ENCODE results near the gene SRRM3. TPM values are rescaled to one million over a fixed set of nuclear protein-coding genes. Genes with fewer than 3 reads are reported as not detected.

SRRM3 gene
- total RNA-seq, 1 donor from 2014 or later = 2.2 TPM

GRCh38 chr7:76232698-76233097, 31.0 kb downstream of the SRRM3 start:
- no peaks in the 10 kb centered on the region for H3K36me3 Mint-ChIP-seq
- H3K4me3 ChIP-seq = no peak overlapping the region
- TF ChIP-seq EZH2 (IDR thresholded peaks at IDR 0.05) (no peak), EZH2phosphoT487 (IDR thresholded peaks at IDR 0.05) (no peak), CTCF (IDR thresholded peaks at IDR 0.05) (no peak)
- peaks cover 19% of the 10 kb centered on the region for H3K27me3 ChIP-seq
- no peaks in the 10 kb centered on the region for H3K9me3 ChIP-seq (ENCODE audit: low read depth)
- no peaks in the 10 kb centered on the region for H3K36me3 ChIP-seq
- peak overlapping the region; percentile 1 for H3K4me3 Mint-ChIP-seq
- H3K79me2 ChIP-seq (ENCODE audit: low read depth) = no peaks in the 10 kb centered on the region
- H4K20me1 ChIP-seq (ENCODE audit: low read depth) = no peaks in the 10 kb centered on the region
- no peak overlapping the region for H3K27ac ChIP-seq
- no peak overlapping the region for H3K4me2 ChIP-seq
- H3K4me1 ChIP-seq = peaks cover 18% of the 10 kb centered on the region
- H3K27ac Mint-ChIP-seq = peak overlapping the region; percentile 80
- no peak overlapping the region for H2AFZ ChIP-seq (replicated peaks)
- peaks cover 36% of the 10 kb centered on the region for H3K27me3 Mint-ChIP-seq (ENCODE audit: insufficient read depth, low read depth)
- H3K9ac ChIP-seq = no peak overlapping the region
- DNase-seq (ENCODE audit: low spot score) = no peak
- H3F3A ChIP-seq (ENCODE audit: low read depth) = peaks cover 24% of the 10 kb centered on the region
- no peaks in the 10 kb centered on the region for H3K9me3 Mint-ChIP-seq
- peaks cover 45% of the 10 kb centered on the region for H3K4me1 Mint-ChIP-seq

GRCh38 chr7:76233538-76234281, 32.0 kb downstream of the SRRM3 start:
- TF ChIP-seq EZH2 (IDR thresholded peaks at IDR 0.05) = no peak
- TF ChIP-seq EZH2phosphoT487 (IDR thresholded peaks at IDR 0.05) = no peak
- no peak for TF ChIP-seq CTCF (IDR thresholded peaks at IDR 0.05)
- Mint-ChIP-seq H3K4me1 (peaks cover 53% of the 10 kb centered on the region), H3K27me3 (ENCODE audit: insufficient read depth, low read depth) (peaks cover 36% of the 10 kb centered on the region), H3K36me3 (no peaks in the 10 kb centered on the region), H3K9me3 (no peaks in the 10 kb centered on the region), H3K4me3 (peak overlapping the region; percentile 74), H3K27ac (peak overlapping the region; percentile 95)
- no peak overlapping the region for H3K27ac ChIP-seq
- no peaks in the 10 kb centered on the region for H4K20me1 ChIP-seq (ENCODE audit: low read depth)
- no peak overlapping the region for H2AFZ ChIP-seq (replicated peaks)
- peaks cover 18% of the 10 kb centered on the region for H3K4me1 ChIP-seq
- peaks cover 24% of the 10 kb centered on the region for H3F3A ChIP-seq (ENCODE audit: low read depth)
- H3K9ac ChIP-seq = no peak overlapping the region
- H3K36me3 ChIP-seq = no peaks in the 10 kb centered on the region
- H3K4me2 ChIP-seq = peak overlapping the region; percentile 74
- H3K4me3 ChIP-seq = peak overlapping the region; percentile 45
- peaks cover 19% of the 10 kb centered on the region for H3K27me3 ChIP-seq
- no peaks in the 10 kb centered on the region for H3K9me3 ChIP-seq (ENCODE audit: low read depth)
- no peaks in the 10 kb centered on the region for H3K79me2 ChIP-seq (ENCODE audit: low read depth)
- peak; percentile 87 for DNase-seq (ENCODE audit: low spot score)

GRCh38 chr7:76234282-76234584, 32.5 kb downstream of the SRRM3 start:
- Histone ChIP-seq H3K4me1 (peaks cover 18% of the 10 kb centered on the region), H3K27ac (no peak overlapping the region), H3K4me2 (peak overlapping the region; percentile 74), H3K9me3 (ENCODE audit: low read depth) (no peaks in the 10 kb centered on the region), H3F3A (ENCODE audit: low read depth) (peaks cover 24% of the 10 kb centered on the region), H3K4me3 (peak overlapping the region; percentile 45), H3K36me3 (no peaks in the 10 kb centered on the region), H4K20me1 (ENCODE audit: low read depth) (no peaks in the 10 kb centered on the region), H3K27me3 (peaks cover 19% of the 10 kb centered on the region), H3K9ac (no peak overlapping the region), H3K79me2 (ENCODE audit: low read depth) (no peaks in the 10 kb centered on the region), H2AFZ (replicated peaks) (no peak overlapping the region)
- TF ChIP-seq CTCF (IDR thresholded peaks at IDR 0.05) (no peak), EZH2 (IDR thresholded peaks at IDR 0.05) (no peak), EZH2phosphoT487 (IDR thresholded peaks at IDR 0.05) (no peak)
- Mint-ChIP-seq H3K4me1 (peaks cover 53% of the 10 kb centered on the region), H3K36me3 (no peaks in the 10 kb centered on the region), H3K27me3 (ENCODE audit: insufficient read depth, low read depth) (peaks cover 36% of the 10 kb centered on the region), H3K4me3 (peak overlapping the region; percentile 74), H3K27ac (peak overlapping the region; percentile 51), H3K9me3 (no peaks in the 10 kb centered on the region)
- no peak for DNase-seq (ENCODE audit: low spot score)
